GM18498 (cell line): Measurements from ENCODE around the gene FOSL2.

Source experiments
- ATAC-seq: cut with Tn5 transposase; IDR thresholded peaks from one replicate; pipeline ENCODE4 v1.9.1; 2021; ENCODE audit warnings: mild to moderate bottlenecking, moderate library complexity; ENCODE audit not compliant: unreplicated experiment

Gene FOSL2

GRCh38 chr2:28374331-28374730, 18.3 kb upstream of the FOSL2 start:
- no peak for ATAC-seq

- ATAC-seq: no peak
Measured at GRCh38 chr2:28375236-28375635, 17.4 kb upstream of the FOSL2 start.

DNA sequence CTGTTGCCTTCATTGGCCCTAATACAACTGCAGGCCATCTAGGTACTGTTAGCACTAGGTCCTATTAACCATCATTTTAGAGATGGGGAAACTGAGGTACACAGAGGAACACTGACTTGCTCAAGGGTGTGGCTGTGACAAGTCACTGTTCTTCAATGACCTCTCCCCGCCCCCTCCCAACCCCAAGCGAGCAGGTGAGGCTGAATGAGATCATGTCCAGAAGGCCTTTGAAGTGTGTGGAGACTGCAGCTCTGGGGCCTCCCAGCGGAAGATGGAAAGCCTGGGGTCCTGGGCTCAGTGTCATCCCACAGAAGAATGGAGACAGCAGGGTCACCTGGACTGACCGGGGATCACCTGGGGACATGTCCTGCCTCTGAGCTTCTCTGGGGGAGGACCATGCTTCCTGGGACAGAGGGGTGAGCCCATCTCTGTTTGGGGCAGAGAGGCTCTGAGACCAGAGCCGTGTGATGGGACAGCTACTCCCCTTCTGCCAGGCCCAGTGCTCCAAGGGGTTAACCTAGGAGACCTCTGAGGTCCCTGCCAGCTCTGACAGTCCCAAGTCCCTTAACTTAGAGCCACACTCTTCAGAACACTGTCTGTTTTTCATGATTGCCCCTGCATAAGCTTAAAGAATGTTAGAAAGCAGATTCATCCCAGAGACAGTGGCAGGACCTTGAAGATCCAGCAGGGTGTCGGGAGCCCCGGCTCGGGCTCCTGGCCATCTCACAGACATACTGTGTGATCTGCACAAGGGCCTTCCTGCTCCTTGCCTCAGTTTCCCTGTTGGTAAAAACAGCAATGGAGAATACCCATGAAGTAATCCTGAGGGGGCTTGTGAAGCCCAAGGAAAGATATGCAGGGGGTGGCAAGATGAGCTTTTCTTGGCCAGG, 16.7 kb upstream of the FOSL2 start:
- ATAC-seq: no peak

DNA sequence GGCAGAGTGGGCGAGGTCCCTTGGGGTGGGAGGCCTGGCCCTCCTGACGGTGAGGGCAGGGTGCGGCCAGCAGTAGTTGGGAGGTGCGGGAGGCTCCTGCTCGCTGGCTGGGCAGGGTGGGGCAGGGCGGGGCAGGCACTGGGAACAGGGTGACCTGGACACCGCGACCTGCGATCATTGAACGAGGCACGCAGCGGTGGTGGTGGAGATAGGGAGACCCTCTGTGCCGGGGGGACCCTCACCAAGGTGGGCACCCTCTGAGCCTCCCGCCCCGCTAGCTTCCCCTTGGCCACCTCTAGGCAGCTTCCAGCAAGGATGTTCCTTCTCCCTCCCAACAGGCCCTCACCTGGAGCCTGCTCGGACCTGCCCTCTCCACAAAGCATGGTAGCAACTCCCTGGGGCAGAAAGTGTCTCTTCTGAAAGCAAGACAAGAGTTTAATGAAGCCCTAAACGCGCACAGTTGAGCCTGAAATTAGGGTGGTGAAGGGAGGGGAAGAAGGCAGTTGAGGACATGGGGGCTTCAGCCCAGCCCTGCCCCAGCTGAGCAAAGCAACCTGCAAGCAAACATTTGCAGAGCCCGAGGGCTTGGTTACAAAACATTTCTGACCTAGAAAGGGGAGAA, 15.4 kb upstream of the FOSL2 start:
- no peak for ATAC-seq

- no peak for ATAC-seq
Measured at GRCh38 chr2:28377984-28378678, 14.5 kb upstream of the FOSL2 start.

- ATAC-seq: no peak
Measured at GRCh38 chr2:28378679-28379584, 13.7 kb upstream of the FOSL2 start.

- ATAC-seq: no peak
Measured at GRCh38 chr2:28380219-28380618, 12.4 kb upstream of the FOSL2 start.

GRCh38 chr2:28381225-28382180, 11.2 kb upstream of the FOSL2 start:
- no peak for ATAC-seq

- no peak for ATAC-seq
Measured at GRCh38 chr2:28382755-28383154, 9.9 kb upstream of the FOSL2 start.

GRCh38 chr2:28387082-28387960, 5.3 kb upstream of the FOSL2 start:
- ATAC-seq: no peak

DNA sequence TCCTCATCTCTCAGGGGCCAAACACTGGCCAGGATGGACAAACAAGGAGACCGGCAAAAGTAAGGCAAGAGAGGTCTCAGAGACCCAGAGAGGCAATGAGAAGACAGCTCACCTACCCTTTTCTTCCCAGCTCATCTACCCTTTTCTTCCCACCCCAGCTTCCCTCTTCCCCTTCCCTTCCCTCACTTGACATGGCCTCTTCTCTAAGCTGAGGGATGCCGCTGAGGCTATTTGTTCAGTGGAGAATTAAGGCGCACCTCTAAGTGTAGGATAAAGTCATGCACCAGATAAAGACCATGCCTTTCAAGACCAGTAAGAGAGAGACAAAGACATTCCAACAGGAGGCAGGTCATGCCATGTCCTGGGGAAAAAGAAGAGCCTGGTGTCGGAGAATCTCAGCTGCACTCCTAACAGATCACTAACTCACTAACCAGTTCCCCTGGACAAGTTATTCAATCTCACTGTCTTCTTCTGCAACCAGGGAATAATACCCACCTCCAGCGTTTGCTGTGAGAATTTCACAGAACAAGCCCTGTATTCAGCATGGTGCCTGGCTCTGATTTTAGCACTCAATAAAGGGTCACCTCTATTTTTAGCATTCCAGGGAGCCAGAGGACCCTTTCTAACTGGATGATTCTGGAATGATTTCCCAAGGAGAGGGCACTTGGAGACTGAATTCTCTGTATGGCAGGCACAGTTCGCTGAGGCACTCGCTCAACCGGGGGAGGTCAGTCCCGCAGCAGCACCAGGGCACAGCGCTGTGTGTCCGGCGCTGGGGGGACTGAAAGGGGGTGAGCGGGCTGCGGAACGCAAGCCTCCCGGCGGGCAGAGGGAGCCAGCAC, 3.0 kb upstream of the FOSL2 start:
- ATAC-seq: no peak

DNA sequence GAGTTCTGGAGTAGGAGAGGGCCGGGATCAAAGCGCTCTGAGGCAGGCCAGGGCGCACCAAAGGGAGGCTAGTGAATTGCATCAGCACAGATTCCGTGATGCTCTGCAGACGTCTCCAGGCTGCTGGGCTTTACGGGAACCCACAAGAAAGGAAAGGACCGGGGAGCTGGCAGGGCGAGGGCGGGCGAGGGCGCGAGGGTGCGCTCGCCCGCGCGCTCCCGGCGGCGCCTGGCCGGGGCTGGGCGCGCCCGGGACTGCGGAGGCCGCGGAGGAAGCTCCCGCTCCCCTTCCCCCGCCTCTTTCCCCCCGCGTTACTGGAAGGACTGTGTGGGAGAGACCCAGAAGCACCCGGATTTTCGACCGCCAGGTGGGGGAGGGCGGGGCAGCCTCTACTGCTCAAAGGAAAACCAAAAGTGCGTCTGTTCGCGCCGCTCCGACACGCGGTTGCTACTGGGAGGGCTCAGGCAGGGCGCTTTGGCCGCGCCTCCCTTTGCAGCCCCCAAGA, 2.4 kb upstream of the FOSL2 start:
- ATAC-seq: no peak

DNA sequence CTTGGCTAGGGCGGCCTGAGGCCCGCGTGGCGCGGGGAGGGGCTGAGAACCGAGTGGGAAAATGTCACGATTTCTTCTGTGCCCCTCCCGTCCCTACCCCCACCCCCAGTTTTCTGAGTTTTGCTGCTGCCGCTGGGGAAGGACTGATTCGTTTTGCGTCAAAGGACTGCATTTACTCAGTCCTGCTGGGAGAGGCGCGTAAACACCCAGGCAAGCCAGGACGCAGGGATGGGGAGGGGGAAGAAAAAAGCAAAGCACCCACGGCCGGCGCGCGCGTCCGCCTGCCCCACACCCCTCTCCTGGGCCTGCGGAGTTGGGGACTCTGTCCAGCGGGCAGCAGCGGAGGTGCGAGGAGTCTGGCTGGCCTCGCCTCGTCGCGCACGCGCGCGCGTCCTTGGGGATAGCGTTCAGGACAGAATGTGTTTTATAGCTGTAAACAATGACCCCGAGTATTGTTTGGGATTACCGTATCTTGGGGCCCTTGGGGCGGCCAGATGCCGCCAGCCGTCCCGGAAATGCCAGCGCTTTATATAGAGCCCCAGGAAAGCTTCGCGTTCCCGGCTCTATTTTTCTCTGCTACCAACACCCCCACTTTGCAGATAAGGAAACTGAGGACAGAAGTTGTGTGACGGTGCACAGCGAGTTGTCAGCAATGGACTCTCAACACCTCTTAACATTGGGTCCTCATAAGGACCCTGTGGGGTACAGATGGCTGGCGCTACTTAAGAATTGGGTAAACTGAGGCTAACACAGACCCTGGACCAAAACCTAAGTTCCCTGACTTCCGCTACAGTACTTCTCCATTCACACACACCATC, 1.7 kb upstream of the FOSL2 start:
- ATAC-seq: no peak

DNA sequence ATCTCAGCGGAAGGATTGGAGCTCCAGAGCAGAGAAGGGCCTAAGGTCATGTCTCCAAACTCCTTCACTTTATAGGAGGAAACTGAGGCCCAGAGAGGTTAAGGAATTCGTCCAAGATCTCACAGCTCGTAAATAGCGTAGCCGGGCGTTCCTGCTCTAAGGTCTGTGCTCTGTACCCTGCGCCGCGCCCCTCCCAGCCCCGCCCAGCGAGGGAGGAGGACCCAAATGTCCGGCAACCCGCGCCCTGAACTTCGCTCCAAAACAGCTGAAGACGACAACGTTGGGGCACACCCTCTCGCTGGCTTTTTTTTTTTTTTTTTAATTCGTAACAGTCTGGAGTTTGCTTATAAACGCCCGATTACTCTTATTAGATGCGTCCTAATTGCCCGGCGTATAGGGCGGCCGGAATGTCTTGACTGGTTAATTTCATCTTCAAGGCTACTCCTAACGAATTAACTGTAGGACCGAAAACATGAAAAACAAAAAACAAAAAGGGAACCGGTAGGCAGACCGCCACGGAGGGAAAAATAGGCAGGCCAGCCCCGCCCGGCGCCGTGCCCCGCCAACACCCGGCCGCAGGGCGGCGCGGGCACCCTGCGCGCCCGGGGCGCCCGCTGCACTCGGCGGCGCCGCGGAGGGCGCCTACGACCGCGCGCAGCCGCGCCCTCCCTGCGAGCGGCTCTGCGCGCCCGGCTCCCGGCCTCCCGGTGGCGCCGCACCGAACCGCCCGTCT, 928 bp upstream of the FOSL2 start:
- peak; percentile 43 for ATAC-seq

- ATAC-seq: no peak
Measured at GRCh38 chr2:28393114-28393836, 617 bp downstream of the FOSL2 start.
